ENCODE data around the gene RAD51AP2.

- TF ChIP-seq CTCF (IDR thresholded peaks at IDR 0.05) = no peak
- no peak for TF ChIP-seq POLR2AphosphoS5 (IDR thresholded peaks at IDR 0.05)
Measured at GRCh38 chr2:17547737-17548136, 29.5 kb upstream of the RAD51AP2 start.

Measured in stomach (tissue), 4 donors.